HepG2 (cell line): ENCODE results near the gene DCLRE1C. TPM values are rescaled to one million over a fixed set of nuclear protein-coding genes. Genes with fewer than 3 reads are reported as not detected.
"Not testable (repeated sequence)": the region's sequence is repeated elsewhere in the genome, so short reads cannot be mapped to it uniquely, and the experiment has no call there.

ENCODE experiments used
- ATAC-seq: fragments of 200-7000 bp; cut with Tn5 transposase; 3 replicates; pipeline ENCODE4 v1.9.1; 2020; ENCODE audit warnings: mild to moderate bottlenecking, moderate library complexity
- BruUV-seq: library from RNA; stranded (reverse); fragments of 400-500 nt; replicated peaks from 2 replicates; lab custom pipeline; 2021; lab: Mats Ljungman, UMichigan
- CTCF ChIA-PET: fragments of 300-600 bp; formaldehyde crosslinking; extraction: SDS; loops from one replicate; lab custom pipeline; 2021; ENCODE audit warnings: low total read pairs, inconsistent platforms, low intra/inter-chr PET ratio; lab: Yijun Ruan, JAX
- POLR2A ChIA-PET: fragments of 350-600 bp; sonication (Branson Sonifier 250); formaldehyde crosslinking; loops from one replicate; lab custom pipeline; 2020; ENCODE audit warnings: antibody characterized with exemption, inconsistent platforms; lab: Yijun Ruan, JAX
- DNase-seq: peaks from one replicate; pipeline ENCODE4 v3.0.0-alpha.2; 2015; ENCODE audit warnings: low spot score
- FAIRE-seq: peaks from 3 replicates; lab custom pipeline; 2011; peaks lifted over from hg19 to GRCh38; lab: Jason Lieb, UNC
- H2AFZ ChIP-seq: one replicate; pipeline ENCODE4 v1.6.1; 2011; ENCODE audit warnings: low read length, inconsistent platforms
- H3K27ac ChIP-seq: fragments of 300-600 bp; 3 replicates; pipeline ENCODE4 v1.8.0; 2011; ENCODE audit warnings: mixed run types, mild to moderate bottlenecking, mixed read lengths, low read length, inconsistent platforms; ENCODE audit not compliant: insufficient read depth; ENCODE audit errors: extremely low read length
- H3K27me3 ChIP-seq, 2 experiments: fragments of 200-600 bp in 1 of 2; 2 replicates in 1 of 2; 3 replicates in 1 of 2; pipeline versions ENCODE4 v1.6.0 to v1.8.0; 2011; ENCODE audit warnings: low read length in 2 of 2, mild to moderate bottlenecking in 2 of 2, moderate library complexity in 2 of 2, inconsistent platforms in 1 of 2; ENCODE audit not compliant: insufficient read depth in 2 of 2, control insufficient read depth in 1 of 2
- H3K36me3 ChIP-seq, 2 experiments: fragments of 200-600 bp in 1 of 2; replicated peaks in 1 of 2; 2 replicates in 1 of 2; 3 replicates in 1 of 2; pipeline versions ENCODE4 v1.5.1 to v1.8.0; 2011; ENCODE audit warnings: low read length in 2 of 2, inconsistent platforms in 1 of 2; ENCODE audit not compliant: insufficient read depth in 2 of 2, control insufficient read depth in 1 of 2
- H3K4me1 ChIP-seq: 2 replicates; pipeline ENCODE4 v1.5.1; 2012; ENCODE audit warnings: low read length, inconsistent platforms; ENCODE audit not compliant: insufficient read depth
- H3K4me2 ChIP-seq: 2 replicates; pipeline ENCODE4 v1.6.0; 2011; ENCODE audit warnings: low read depth, low read length, inconsistent platforms
- H3K4me3 ChIP-seq, 3 experiments: fragments of 200-600 bp in 1 of 3; sonication (generic), shearing (Covaris generic) in 1 of 3; replicated peaks in 1 of 3; 2 replicates each; pipeline ENCODE4 v1.5.1; 2011 to 2016; ENCODE audit warnings: low read length in 3 of 3, inconsistent platforms in 2 of 3, low read depth in 2 of 3, mild to moderate bottlenecking in 2 of 3, control low read depth in 1 of 3, mixed read lengths in 1 of 3; ENCODE audit not compliant: insufficient read depth in 1 of 3
- H3K79me2 ChIP-seq: one replicate; pipeline ENCODE4 v1.6.1; 2011; ENCODE audit warnings: low read length, inconsistent platforms; ENCODE audit not compliant: insufficient read depth
- H3K9ac ChIP-seq: 2 replicates; pipeline ENCODE4 v1.6.0; 2011; ENCODE audit warnings: mild to moderate bottlenecking, low read depth, low read length, inconsistent platforms; ENCODE audit not compliant: insufficient read depth
- H3K9me3 ChIP-seq: 2 replicates; pipeline ENCODE4 v1.5.1; 2012; ENCODE audit warnings: mild to moderate bottlenecking, low read length
- H4K20me1 ChIP-seq: 2 replicates; pipeline ENCODE4 v1.6.0; 2011; ENCODE audit warnings: inconsistent platforms, mild to moderate bottlenecking, low read length, moderate library complexity; ENCODE audit not compliant: insufficient read depth
- CTCF ChIP-seq: sonication (generic); formaldehyde crosslinking; IDR thresholded peaks from 2 replicates; pipeline ENCODE4 v1.5.0; 2020; ENCODE audit warnings: mild to moderate bottlenecking, missing genetic modification reagents, moderate library complexity
- SIX1 ChIP-seq: sonication (generic); formaldehyde crosslinking; IDR thresholded peaks from 2 replicates; pipeline ENCODE4 v1.4.0; 2020; ENCODE audit warnings: missing genetic modification reagents, borderline replicate concordance
- ZNF253 ChIP-seq: sonication (generic); formaldehyde crosslinking; IDR thresholded peaks from 2 replicates; pipeline ENCODE4 v1.8.0; 2022; ENCODE audit warnings: mild to moderate bottlenecking, missing genetic modification reagents, borderline replicate concordance
- ZNF362 ChIP-seq: sonication (generic); formaldehyde crosslinking; IDR thresholded peaks from 2 replicates; pipeline ENCODE4 v1.4.0; 2020; ENCODE audit warnings: missing genetic modification reagents, mild to moderate bottlenecking, borderline replicate concordance
- ZNF484 ChIP-seq: sonication (generic); formaldehyde crosslinking; IDR thresholded peaks from 2 replicates; pipeline ENCODE4 v1.5.1; 2020; ENCODE audit warnings: mild to moderate bottlenecking, low read depth, missing genetic modification reagents, borderline replicate concordance
- WGBS: methylation state at CpG from one replicate; pipeline ENCODE4 v1.1.6; 2017; ENCODE audit warnings: low lambda C conversion rate; 5-methylcytosine and 5-hydroxymethylcytosine counted together
- in situ Hi-C: cut with HindIII; loops from 2 replicates; pipeline ENCODE4 v1.10.0; 2017; ENCODE audit warnings: low pct_unique_long_range_greater_than_20kb; ENCODE audit not compliant: extremely low pct_ligation_motif_present
- intact Hi-C: fragments of 100-400 bp; cut with micrococcal nuclease; formaldehyde crosslinking; loops from one replicate; pipeline ENCODE4 v1.10.0; 2022; ENCODE audit not compliant: unreplicated experiment
- polyA plus RNA-seq, 8 experiments: library from polyadenylated mRNA; depleted of rRNA in 3 of 8; stranded (reverse) in 7 of 8; unstranded in 1 of 8; fragments of >200 nt; fragmentation: Illumina TruSeq in 4 of 8; extraction: Trizol in 4 of 8; gene quantifications; 2 replicates each; pipeline versions ENCODE4 v1.2.1 to v1.2.3, GENCODE V29; 2011 to 2016; ENCODE audit warnings: low read depth in 4 of 8, missing spikeins in 1 of 8, mixed read lengths in 1 of 8; ENCODE audit not compliant: insufficient read depth in 1 of 8
- total RNA-seq, 5 experiments: library from RNA; depleted of rRNA; stranded (reverse); fragments of >200 nt; fragmentation: Illumina TruSeq; extraction: Trizol; gene quantifications; 2 replicates each; pipeline ENCODE4 v1.2.3, GENCODE V29; 2016; ENCODE audit warnings: low read depth in 1 of 5

The DCLRE1C gene
- total and polyA plus RNA-seq, 2 of the 13 experiments (the other 11 are each of a cell fraction or from before 2014, with no cell fraction given): 3.0 to 10.3 TPM

GRCh38 chr10:14975672-14976273 lies 21.9 kb upstream of the DCLRE1C start (continued):
- TF ChIP-seq ZNF253 (no peak), ZNF484 (CRISPR knock-in tag) (no peak)
- TF ChIP-seq, all 625 proteins: peak for 2

- POLR2A ChIA-PET: not testable (repeated sequence)
- WGBS: 42% methylated on average over 15 of the region's 15 CpGs
These were observed 20.5 kb upstream of the DCLRE1C start for GRCh38 chr10:14974153-14974998.

GRCh38 chr10:14971867-14972448 lies 18.1 kb upstream of the DCLRE1C start:
- ATAC-seq (peak; percentile 87), FAIRE-seq (peak; percentile 44), DNase-seq (no peak)
- Histone ChIP-seq H3K4me3 (no peak overlapping the region), H3K27me3 (no peaks in the 10 kb centered on the region), H3K79me2 (no peaks in the 10 kb centered on the region), H3K27ac (no peak overlapping the region), H3K9me3 (no peaks in the 10 kb centered on the region), H3K4me1 (peaks cover 12% of the 10 kb centered on the region), H3K4me2 (no peak overlapping the region), H3K9ac (no peak overlapping the region), H3K36me3 (no peaks in the 10 kb centered on the region), H2AFZ (peak overlapping the region; percentile 42), H4K20me1 (no peaks in the 10 kb centered on the region)
- WGBS: 45% methylated on average over 4 of the region's 4 CpGs
- no TSS peak for BruUV-seq
- ChIA-PET POLR2A (interaction anchor here (0.9 kb wide), 1 partner anchor 13 kb away, joined by 3 read pairs; the partner anchor contains the start of gene MEIG1), CTCF (interaction anchor here (1.9 kb wide), 1 partner anchor 473 kb away, joined by 6 read pairs; no protein-coding TSS in a partner anchor)
- in situ Hi-C loops (no loop called here), intact Hi-C loops (loop anchor here (5.0 kb wide), 1 partner anchor 475 kb away; no protein-coding TSS in a partner anchor)
- TF ChIP-seq SIX1 (CRISPR knock-in tag) (no peak), CTCF (peak; percentile 70), ZNF362 (CRISPR knock-in tag) (peak; percentile 70; the same call in 1 of the 2 replicates)

More at GRCh38 chr10:14974153-14974998, 20.5 kb upstream of the DCLRE1C start:
- H3K4me2 ChIP-seq: peak overlapping the region; percentile 12; the same call in 1 of the 2 replicates
- H3K79me2 ChIP-seq, H3K27me3 ChIP-seq, FAIRE-seq, CTCF ChIA-PET, H3K4me1 ChIP-seq, H3K9ac ChIP-seq, H3K27ac ChIP-seq, BruUV-seq, ATAC-seq, H4K20me1 ChIP-seq, in situ Hi-C loops, H3K4me3 ChIP-seq, H3K36me3 ChIP-seq, H3K9me3 ChIP-seq, DNase-seq, H2AFZ ChIP-seq: not testable (repeated sequence)
- intact Hi-C loops: loop anchor here (5.0 kb wide), 1 partner anchor 477 kb away; no protein-coding TSS in a partner anchor
